HL-60/S4 treated with retinoic acid at 250 ng/mL for 4 days and 3 days (cell line): ENCODE measurements around the gene TMC4.

Experiments
- in situ Hi-C: fragments of 300-500 bp; cut with MboI; formaldehyde crosslinking; loops from 2 replicates; pipeline ENCODE4 v1.7.0; 2022; ENCODE audit warnings: low sequenced_read_pairs

The TMC4 gene

DNA sequence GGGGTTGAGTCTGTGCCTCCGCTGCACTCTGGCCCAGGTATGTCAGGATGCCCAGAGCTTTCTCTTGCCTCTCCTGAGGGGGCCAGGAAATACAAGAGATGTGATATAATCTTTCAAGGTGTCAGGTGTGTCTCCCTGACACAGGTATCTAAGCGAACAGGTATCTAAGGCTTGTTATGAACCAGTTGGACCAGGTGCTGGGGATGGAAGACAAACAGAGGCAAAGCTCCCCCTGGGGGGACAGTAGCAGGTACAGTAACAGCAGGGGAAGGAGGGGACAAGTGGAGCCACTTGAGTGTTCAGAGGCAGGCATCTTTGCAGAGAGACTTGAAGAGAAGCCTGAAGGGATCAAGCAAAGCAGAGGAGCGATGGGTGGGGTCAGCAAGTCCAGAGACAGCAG is 16.0 kb downstream of the TMC4 start:
- in situ Hi-C loops: no loop called here

DNA sequence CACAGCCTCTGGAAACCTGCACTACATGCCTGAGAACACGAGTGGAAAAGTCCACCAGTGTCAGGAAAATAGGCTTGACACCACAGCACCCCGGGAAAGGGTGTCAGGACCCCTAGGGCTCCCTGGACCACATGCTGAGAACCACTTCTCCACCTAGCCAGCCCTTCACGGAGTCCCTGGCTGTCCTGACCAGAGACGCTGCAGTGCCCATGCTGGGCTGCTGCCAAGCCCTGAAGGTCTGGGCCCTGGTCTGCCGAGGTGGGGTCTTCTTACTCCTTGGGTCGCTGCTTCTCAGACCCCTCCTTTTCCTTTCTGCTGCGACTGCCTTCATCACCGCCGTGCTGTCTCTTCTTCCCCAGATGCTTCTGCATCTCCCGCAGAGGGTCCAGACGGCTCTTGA is 16.5 kb downstream of the TMC4 start:
- in situ Hi-C loops: no loop called here

GRCh38 chr19:54155694-54156093 is 17.3 kb downstream of the TMC4 start:
- in situ Hi-C loops: no loop called here

DNA sequence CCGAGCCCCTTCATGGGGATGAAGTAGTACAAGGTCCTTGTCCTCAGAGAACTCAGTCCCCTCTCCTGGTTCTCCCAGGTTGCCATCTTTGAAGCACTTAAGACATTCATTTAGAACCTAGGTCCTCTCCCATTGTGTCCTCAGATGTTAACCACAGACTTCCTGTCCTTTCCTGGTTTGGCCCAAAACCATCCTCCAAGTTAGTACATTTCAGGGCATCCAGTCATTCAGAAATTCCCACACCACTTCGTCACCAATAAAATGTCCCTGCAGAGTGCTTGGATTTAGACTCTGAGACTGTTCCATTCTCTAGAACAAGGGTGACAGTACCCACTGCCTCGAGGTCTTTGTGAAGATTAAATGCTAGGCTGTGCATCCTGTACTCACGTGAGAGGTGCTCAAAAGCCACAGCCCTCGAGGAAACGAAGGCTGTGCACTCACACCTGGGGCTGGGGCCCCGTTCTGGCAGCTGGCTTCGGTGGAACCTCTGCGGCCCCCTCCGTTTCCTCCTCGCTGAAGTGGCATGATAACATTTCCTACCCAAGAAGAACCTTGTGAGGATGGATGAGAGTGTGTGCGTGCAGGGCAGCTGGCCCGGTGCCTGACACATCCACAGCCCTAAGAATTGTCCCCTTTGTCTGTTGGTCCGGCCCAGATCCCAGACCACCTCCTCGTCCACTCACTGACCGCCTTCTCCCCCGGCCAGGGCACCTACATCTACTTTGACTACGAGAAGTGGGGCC is 18.2 kb downstream of the TMC4 start:
- in situ Hi-C loops: no loop called here

- in situ Hi-C loops: no loop called here
These were observed 19.1 kb downstream of the TMC4 start for GRCh38 chr19:54153731-54154326.

DNA sequence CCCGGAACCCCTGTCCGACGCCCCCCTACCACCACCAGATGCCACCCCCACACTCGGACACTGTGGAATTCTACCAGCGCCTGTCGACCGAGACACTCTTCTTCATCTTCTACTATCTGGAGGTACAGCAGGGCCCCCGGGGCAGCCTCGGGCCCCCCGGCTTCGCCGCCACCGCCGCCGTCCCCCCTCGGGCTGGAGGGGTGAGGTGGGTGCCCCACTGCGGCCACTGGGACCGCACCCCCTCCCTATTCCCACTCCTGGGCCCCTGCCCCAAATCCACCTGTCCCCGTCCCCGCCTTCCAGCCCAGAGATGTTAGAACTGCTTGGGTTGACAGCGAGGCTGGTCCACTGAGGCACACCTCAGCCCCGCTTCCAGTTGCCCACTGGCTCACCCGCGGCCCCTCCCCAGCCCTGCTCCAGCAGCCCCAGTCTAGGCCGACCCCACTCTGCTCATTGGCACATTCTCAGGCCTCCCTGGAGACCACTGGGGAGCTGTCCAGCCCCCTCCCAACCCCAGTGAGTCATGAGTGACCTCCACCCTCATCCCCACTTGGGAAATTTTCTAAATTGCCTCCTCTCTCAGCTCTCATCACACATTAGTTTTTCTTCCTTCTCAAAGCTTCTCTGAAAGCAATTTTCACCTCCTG is 20.0 kb downstream of the TMC4 start:
- in situ Hi-C loops: no loop called here

- in situ Hi-C loops: no loop called here
These were observed 20.7 kb downstream of the TMC4 start for GRCh38 chr19:54152267-54152666.

DNA sequence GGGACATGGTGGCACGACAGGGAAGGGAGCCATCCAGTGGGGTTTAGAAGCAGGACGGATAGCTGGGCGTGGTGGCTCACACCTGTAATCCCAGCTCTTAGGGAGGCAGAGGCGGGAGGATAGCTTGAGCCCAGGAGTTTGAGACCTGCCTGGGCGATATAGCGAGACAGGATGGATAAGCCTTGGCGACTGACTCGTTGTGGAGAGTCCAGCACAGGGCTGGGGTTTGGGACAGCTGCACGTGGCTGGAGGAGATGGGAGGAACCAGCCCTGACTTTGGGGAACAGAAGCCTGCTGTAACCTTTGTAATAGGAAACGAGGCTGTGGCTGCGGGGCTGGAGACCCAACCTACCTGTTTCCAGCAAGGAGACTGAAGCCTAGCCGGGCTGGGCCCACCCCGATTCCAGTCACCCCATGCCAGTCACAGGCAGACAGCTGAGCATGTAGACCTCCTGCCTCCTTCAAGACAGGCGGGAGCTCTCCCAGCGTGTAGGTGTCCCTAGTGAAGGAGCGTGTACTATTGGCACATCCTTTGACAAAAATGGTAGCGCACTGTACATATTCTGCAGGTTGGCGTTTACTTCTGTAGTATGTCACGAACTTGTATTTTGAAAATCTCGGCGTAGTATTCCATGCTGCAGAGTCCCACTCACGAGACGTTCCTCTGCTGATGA is 21.5 kb downstream of the TMC4 start:
- in situ Hi-C loops: no loop called here

DNA sequence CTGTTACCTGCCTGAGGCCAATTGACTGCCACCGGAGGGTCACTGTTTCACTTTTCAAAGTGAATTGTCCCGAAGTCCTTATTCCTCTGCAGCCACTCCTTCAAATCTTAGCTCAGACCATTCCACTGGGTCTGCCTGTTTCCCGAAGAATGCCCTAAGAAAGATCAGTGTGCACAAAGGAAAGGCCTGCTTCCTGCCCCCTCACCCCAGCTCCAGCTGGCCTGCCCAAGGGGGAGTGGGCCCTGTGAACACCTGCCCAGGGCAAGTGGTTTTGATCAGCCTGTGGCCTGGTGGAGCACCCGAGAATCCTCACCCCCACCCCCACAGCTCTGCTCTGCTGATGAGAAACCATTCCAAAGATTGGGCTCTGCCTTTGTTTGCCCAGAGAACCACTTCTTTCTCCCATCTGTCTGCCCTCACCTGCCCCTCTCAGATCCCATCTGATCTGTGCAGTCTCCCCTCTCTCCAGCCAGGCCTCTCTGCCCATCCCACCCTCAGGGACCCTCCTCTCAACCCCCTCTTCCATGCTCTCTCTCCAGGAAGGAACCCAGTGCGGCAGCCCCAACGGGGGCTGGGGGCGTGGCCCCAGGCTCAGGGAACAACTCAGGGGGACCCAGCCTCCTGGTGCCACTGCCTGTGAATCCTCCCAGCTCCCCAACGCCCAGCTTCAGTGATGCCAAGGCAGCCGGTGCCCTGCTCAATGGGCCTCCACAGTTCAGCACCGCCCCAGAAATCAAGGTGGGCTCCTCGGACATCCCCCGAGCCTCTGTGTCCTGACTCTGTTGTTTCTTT is 23.7 kb downstream of the TMC4 start:
- in situ Hi-C loops: no loop called here

- in situ Hi-C loops: no loop called here
These were observed 24.8 kb downstream of the TMC4 start for GRCh38 chr19:54148158-54148557.

GRCh38 chr19:54147676-54148075 is 25.3 kb downstream of the TMC4 start:
- in situ Hi-C loops: no loop called here

GRCh38 chr19:54145541-54146158 is 27.3 kb downstream of the TMC4 start:
- in situ Hi-C loops: no loop called here

DNA sequence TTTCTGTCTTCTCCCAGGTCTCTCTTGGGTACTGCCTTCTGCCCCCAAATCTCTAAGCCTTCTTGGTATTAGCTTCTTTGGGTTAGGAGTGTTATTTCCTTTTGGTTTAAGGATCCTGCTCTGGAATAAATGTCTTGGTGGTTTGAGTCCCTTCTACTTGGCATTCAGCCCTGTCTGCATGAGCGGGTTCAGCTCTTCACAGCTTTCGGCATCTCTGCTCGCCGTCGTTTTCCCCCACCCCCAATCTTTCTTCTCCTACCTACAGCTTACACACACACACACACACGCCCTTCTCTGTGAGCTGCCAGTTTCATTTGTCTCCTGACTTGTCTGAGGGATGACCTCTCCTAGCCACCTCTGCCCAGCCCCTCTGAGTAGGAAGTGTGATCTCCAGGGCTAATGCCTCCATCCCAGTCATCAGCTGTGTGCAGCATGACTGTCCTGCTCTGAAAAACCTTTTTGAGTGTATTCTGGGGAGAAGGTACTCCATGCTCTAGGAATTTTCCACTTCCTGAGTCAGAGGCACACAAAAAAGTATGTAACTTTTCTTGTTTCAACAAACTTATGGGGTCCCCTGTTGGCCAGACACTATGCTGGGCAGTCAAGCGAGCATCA is 30.7 kb downstream of the TMC4 start:
- in situ Hi-C loops: no loop called here

DNA sequence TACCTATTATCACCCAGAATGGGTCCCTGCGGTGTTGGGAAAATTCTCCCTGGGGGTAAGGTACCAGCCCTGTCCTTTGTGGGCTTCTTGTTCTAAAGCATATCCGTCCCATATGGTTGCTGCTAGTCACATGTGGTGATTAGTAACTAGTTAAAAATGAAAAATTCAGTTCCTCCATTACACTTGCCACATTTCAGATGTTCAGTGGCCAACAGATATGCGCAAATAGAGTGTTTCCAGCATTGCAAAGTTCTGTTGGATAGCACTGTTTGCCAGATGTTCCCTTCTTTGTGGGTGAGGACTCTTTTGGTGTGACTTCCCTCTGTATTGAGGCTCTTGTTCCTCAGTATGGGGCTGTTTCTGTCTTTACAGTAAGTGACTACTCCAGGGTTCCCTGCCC is 31.6 kb downstream of the TMC4 start:
- in situ Hi-C loops: no loop called here

DNA sequence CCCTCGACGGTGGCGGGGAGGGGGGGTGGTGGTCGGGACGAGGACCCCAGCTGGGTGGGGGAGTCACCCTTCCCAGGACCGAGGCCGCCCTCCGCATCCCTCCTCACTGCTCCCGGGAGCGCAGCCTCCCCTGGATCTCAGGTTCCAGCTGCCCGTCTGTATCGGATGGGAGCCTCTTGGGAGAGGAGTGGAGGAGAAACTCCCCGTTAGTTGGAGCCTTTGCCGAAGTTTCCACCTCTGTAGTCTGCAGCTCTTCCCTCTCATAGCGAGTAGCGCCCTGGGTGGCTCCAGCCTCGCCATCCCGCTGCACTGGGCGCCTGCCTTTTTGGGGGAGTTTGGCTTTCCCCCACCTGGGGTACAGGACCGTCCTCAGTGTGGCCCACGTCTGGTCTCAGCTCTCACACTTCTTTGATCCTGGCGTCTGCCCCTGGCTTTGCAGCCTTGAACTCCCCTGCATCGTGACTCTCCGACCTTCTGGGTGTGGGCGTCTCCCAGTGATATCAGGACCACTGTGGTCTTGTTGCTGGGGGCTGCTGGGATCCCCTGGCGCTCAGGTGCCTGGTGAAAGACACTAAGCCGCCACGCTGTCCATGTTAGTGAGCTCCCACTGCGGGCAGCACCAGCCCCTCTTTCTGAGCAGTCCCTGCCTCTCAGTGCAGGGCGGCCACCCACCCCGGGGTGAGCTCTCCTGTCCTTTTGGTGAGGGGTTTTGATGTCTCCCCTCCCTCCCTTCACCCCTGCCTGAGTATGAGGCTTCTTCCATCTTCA is 34.3 kb downstream of the TMC4 start:
- in situ Hi-C loops: no loop called here

DNA sequence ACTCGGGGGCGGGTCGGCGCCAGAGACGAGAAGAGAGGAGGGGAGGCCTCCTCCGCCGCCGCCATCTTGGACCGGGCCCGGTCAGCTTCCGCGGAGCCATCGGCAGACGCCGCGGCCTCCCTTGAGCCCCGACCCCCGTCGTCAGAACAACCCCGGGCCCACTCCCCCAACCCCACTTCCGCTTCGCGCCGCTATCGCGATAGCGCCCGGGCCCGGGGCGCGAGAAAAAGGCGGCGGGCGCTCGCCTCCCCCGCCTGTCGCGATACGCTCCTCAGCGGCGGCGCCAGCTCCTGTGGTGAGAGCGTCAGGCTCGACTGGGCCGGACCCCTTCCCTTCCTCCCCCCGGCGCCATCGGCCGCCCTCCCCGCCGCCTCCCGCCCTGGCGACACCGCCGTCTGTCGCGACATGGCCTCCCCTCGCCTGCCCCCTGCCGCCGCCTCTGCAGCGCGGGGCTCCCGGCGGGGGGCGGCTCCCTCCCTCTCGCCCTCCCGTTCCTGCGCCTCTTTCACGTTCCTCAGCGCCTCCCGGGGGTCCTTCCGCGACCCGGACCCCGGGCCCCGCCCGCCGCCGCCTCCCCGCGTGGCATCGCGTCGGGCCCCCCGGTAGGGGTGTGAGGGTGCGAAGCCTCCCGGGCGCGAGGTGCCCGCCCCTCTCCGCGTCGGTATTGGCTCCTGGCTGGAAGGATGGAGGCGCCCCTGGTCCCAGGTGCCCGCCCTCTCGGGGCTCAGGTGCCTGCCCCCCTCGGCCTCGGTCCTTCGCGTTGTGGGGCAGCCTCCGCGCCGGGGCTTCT is 35.1 kb downstream of the TMC4 start, which contains the start of gene CNOT3:
Gene CNOT3, plus strand, starts transcription at position 64 of the 790 bp plus-strand sequence. CDS start 5,217 bp downstream, outside the sequence.
- in situ Hi-C loops: no loop called here

DNA sequence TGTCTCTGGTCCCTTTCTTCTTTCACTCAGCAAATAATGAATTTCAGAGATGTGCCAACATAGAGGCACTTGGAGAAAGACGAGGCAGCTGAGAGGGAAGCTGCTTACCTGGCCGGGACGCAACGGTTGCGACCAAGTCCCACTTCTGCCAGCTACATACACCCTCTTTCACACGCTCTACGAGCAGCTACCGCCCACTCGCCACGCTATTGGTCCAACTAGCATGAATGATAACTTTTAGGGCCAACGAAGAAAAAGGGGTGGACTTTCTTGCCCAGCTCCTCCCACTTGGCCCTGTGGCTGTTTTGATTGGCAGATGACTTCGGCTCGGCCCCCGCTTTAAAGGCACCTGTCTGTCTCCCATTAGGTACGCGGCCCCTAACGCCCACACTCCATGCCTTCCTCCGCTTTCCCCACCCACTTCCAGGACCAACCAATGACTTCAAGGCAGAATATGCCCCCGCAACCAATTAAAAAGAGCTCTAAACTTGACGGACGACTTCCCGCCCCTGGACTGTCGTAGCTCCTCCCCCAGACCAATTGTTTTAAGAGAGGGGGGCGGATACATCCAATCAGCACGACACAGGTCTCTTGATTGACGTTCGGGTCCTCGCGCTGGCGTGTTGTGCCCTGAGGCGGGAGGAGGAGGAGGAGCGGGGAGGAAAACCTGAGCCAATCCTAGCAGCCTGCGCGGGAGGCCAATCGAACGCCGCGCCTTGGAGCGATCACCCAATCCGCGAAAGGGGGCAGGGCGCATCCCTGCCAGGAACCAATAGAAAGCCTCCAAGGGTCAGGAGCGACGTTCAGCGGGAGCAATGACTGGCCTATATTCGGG is 35.9 kb downstream of the TMC4 start:
- in situ Hi-C loops: no loop called here
